Thyroid gland (tissue), 4 donors: ENCODE measurements around the gene MYBBP1A.

Source experiments
- CTCF ChIP-seq, 6 experiments: fragments of 200-600 bp in 3 of 6; fragments of 450-650 bp in 3 of 6; sonication (generic) in 3 of 6; IDR thresholded peaks; one replicate each; pipeline ENCODE4 v1.5.1; 2016 to 2019; ENCODE audit warnings: antibody characterized with exemption in 6 of 6, mild to moderate bottlenecking in 2 of 6, inconsistent platforms in 1 of 6, moderate library complexity in 1 of 6
- POLR2A ChIP-seq, 2 donors: fragments of 450-650 bp; IDR thresholded peaks; one replicate each; pipeline ENCODE4 v1.6.1; 2017; ENCODE audit warnings: antibody characterized with exemption in 2 of 2, mild to moderate bottlenecking in 2 of 2, moderate library complexity in 1 of 2

DNA sequence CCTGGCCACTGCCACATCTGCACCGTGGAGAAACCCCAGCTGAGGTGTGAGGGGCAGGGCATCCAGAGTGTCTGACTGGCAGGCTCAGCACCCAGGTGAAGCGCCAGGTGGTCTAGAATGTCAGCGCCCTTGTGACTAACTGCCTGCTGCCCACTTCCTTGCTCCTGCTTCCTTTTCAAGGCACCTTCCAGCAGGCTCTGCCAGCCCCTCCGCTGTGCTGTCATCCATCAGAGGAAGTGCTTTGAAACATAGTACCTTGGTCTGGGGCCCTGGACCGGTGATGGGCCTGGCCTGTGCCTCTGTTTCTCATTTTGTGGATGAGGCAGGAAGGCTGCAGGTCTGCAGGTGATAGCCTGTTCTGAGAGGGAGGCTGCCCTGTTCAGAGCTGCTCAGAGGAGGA, 51.0 kb downstream of the MYBBP1A start:
- TF ChIP-seq POLR2A (IDR thresholded peaks at IDR 0.05) (no peak), CTCF (IDR thresholded peaks at IDR 0.05) (no peak)
